Activated CD4-positive, alpha-beta memory T cell treated with anti-CD3 and anti-CD28 coated beads, Interleukin-2, amount 10 ng/mL, durations not matched to agents 7 days and 5 days (primary cell): ENCODE data around the gene RAB8A. TPM values are rescaled to one million over a fixed set of nuclear protein-coding genes. Genes with fewer than 3 reads are reported as not detected.

Source experiments
- CTCF ChIA-PET: fragments of 350-600 bp; sonication (Branson Sonifier 250); formaldehyde crosslinking; loops from one replicate; lab custom pipeline; 2021; ENCODE audit warnings: antibody characterized with exemption, inconsistent platforms; lab: Charles Lee
- POLR2A ChIA-PET: fragments of 350-600 bp; sonication (Branson Sonifier 250); formaldehyde crosslinking; loops from one replicate; lab custom pipeline; 2021; ENCODE audit warnings: antibody characterized with exemption; lab: Charles Lee
- DNase-seq: peaks from one replicate; pipeline ENCODE4 v3.0.0-alpha.2; 2020
- H3K27ac Mint-ChIP-seq: one replicate; pipeline ENCODE4 v1.8.0; 2021; ENCODE audit warnings: mild to moderate bottlenecking, mixed read lengths
- H3K27me3 Mint-ChIP-seq: one replicate; pipeline ENCODE4 v1.8.0; 2021; ENCODE audit warnings: mixed read lengths
- H3K36me3 Mint-ChIP-seq: one replicate; pipeline ENCODE4 v1.8.0; 2021; ENCODE audit warnings: low read depth, mixed read lengths
- H3K4me1 Mint-ChIP-seq: one replicate; pipeline ENCODE4 v1.8.0; 2021; ENCODE audit warnings: mixed read lengths
- H3K4me3 Mint-ChIP-seq: one replicate; pipeline ENCODE4 v1.8.0; 2021; ENCODE audit warnings: mild to moderate bottlenecking, mixed read lengths
- H3K9me3 Mint-ChIP-seq: one replicate; pipeline ENCODE4 v1.8.0; 2021; ENCODE audit warnings: mixed read lengths
- total RNA-seq, 2 experiments: library from RNA; stranded (reverse); gene quantifications; one replicate each; pipeline ENCODE4 v1.2.3, GENCODE V29; 2021

Gene RAB8A
- 100 to 1,000 TPM; 141 to 147 TPM for total RNA-seq

GRCh38 chr19:16111160-16111908 lies at the start of gene RAB8A:
Gene RAB8A, plus strand, starts transcription at chr19:16111889. Its CDS starts 13 bp downstream, at chr19:16111902.
- peak; percentile 98 for DNase-seq
- no peaks in the 10 kb centered on the region for H3K27me3 Mint-ChIP-seq
- ChIA-PET CTCF (interaction anchor here (0.7 to 3.1 kb wide), 26 partner anchors 8 to 274 kb away, joined by 3 to 18 read pairs (median 6); partner anchors contain the start of genes FAM32A, HSH2D and TPM4), POLR2A (interaction anchor here (1.0 to 10.6 kb wide), 20 partner anchors 9 to 733 kb away, joined by 3 to 86 read pairs (median 5); partner anchors contain the start of genes FAM32A, HSH2D, KLF2 and TPM4)
- peak within 1 kb of the TSS; percentile 96 for H3K27ac Mint-ChIP-seq
- peaks cover 32% of the 10 kb centered on the region for H3K36me3 Mint-ChIP-seq
- peak within 1 kb of the TSS; percentile 99 for H3K4me3 Mint-ChIP-seq
- H3K9me3 Mint-ChIP-seq: no peaks in the 10 kb centered on the region
- peaks cover 42% of the 10 kb centered on the region for H3K4me1 Mint-ChIP-seq

- CTCF ChIA-PET: interaction anchor here (0.9 to 4.7 kb wide), 11 partner anchors 8 to 123 kb away, joined by 4 to 19 read pairs (median 6); partner anchors contain the start of genes FAM32A, HSH2D and RAB8A
Measured at GRCh38 chr19:16061943-16062342, 49.7 kb upstream of the RAB8A start.

GRCh38 chr19:16062789-16063188 lies 48.9 kb upstream of the RAB8A start:
- H3K27ac Mint-ChIP-seq: no peak overlapping the region

More at GRCh38 chr19:16061943-16062342, 49.7 kb upstream of the RAB8A start:
- POLR2A ChIA-PET: interaction anchor here (0.6 to 4.4 kb wide), 4 partner anchors 15 to 598 kb away, joined by 3 to 30 read pairs (median 8); partner anchors contain the start of gene TPM4
- Mint-ChIP-seq H3K27ac (no peak overlapping the region), H3K27me3 (peaks cover 8% of the 10 kb centered on the region), H3K4me1 (peaks cover 24% of the 10 kb centered on the region), H3K36me3 (peaks cover 2% of the 10 kb centered on the region), H3K9me3 (peaks cover 14% of the 10 kb centered on the region), H3K4me3 (no peak overlapping the region)
- peak; percentile 42 for DNase-seq

GRCh38 chr19:16064209-16064889 lies 47.3 kb upstream of the RAB8A start:
- Mint-ChIP-seq H3K4me3 (no peak overlapping the region), H3K9me3 (peaks cover 7% of the 10 kb centered on the region), H3K27ac (no peak overlapping the region), H3K27me3 (peaks cover 2% of the 10 kb centered on the region), H3K36me3 (peaks cover 2% of the 10 kb centered on the region), H3K4me1 (peaks cover 25% of the 10 kb centered on the region)
- POLR2A ChIA-PET: interaction anchor here (0.9 to 4.4 kb wide), 7 partner anchors 9 to 121 kb away, joined by 3 to 30 read pairs (median 5); partner anchors contain the start of genes FAM32A and TPM4
- no peak for DNase-seq
- CTCF ChIA-PET: interaction anchor here (0.6 to 4.7 kb wide), 7 partner anchors 11 to 238 kb away, joined by 3 to 19 read pairs (median 7); partner anchors contain the start of genes CIB3, FAM32A and TPM4

More at GRCh38 chr19:16062789-16063188, 48.9 kb upstream of the RAB8A start:
- peaks cover 2% of the 10 kb centered on the region for H3K36me3 Mint-ChIP-seq
- peaks cover 4% of the 10 kb centered on the region for H3K27me3 Mint-ChIP-seq
- H3K4me3 Mint-ChIP-seq: no peak overlapping the region
- POLR2A ChIA-PET: interaction anchor here (0.9 to 4.4 kb wide), 8 partner anchors 8 to 265 kb away, joined by 3 to 30 read pairs (median 4); partner anchors contain the start of genes RAB8A and TPM4
- peaks cover 25% of the 10 kb centered on the region for H3K4me1 Mint-ChIP-seq
- peak; percentile 75 for DNase-seq
- CTCF ChIA-PET: interaction anchor here (0.6 to 4.7 kb wide), 20 partner anchors 9 to 122 kb away, joined by 3 to 19 read pairs (median 6); partner anchors contain the start of genes CIB3, FAM32A, HSH2D and RAB8A
- peaks cover 7% of the 10 kb centered on the region for H3K9me3 Mint-ChIP-seq

GRCh38 chr19:16066611-16067104 lies 45.0 kb upstream of the RAB8A start:
- CTCF ChIA-PET: interaction anchor here (0.6 to 4.7 kb wide), 5 partner anchors 9 to 119 kb away, joined by 3 to 17 read pairs (median 8); partner anchors contain the start of genes FAM32A, RAB8A and TPM4
- Mint-ChIP-seq H3K4me3 (no peak overlapping the region), H3K27me3 (no peaks in the 10 kb centered on the region), H3K36me3 (peaks cover 2% of the 10 kb centered on the region), H3K4me1 (peaks cover 31% of the 10 kb centered on the region), H3K9me3 (peaks cover 5% of the 10 kb centered on the region), H3K27ac (peak overlapping the region; percentile 20)
- DNase-seq: peak; percentile 70
- POLR2A ChIA-PET: interaction anchor here (0.6 to 1.6 kb wide), 5 partner anchors 9 to 45 kb away, joined by 3 to 9 read pairs (median 4); partner anchors contain the start of genes RAB8A and TPM4

GRCh38 chr19:16067205-16067938 lies 44.3 kb upstream of the RAB8A start:
- Mint-ChIP-seq H3K36me3 (peaks cover 2% of the 10 kb centered on the region), H3K4me1 (peaks cover 33% of the 10 kb centered on the region), H3K9me3 (peaks cover 5% of the 10 kb centered on the region), H3K4me3 (no peak overlapping the region), H3K27ac (no peak overlapping the region), H3K27me3 (no peaks in the 10 kb centered on the region)
- no peak for DNase-seq
- POLR2A ChIA-PET: interaction anchor here (1.3 to 1.6 kb wide), 2 partner anchors 8 to 44 kb away, joined by 3 to 9 read pairs; partner anchors contain the start of genes RAB8A and TPM4
- CTCF ChIA-PET: interaction anchor here (0.6 to 2.3 kb wide), 4 partner anchors 8 to 44 kb away, joined by 3 to 11 read pairs (median 6); partner anchors contain the start of genes RAB8A and TPM4

GRCh38 chr19:16068696-16069259 lies 42.9 kb upstream of the RAB8A start:
- no peaks in the 10 kb centered on the region for H3K36me3 Mint-ChIP-seq
- H3K4me3 Mint-ChIP-seq: no peak overlapping the region
- H3K27ac Mint-ChIP-seq: no peak overlapping the region
- ChIA-PET CTCF (no interaction called here), POLR2A (no interaction called here)
- no peaks in the 10 kb centered on the region for H3K27me3 Mint-ChIP-seq
- no peaks in the 10 kb centered on the region for H3K9me3 Mint-ChIP-seq
- peaks cover 37% of the 10 kb centered on the region for H3K4me1 Mint-ChIP-seq
- DNase-seq: no peak

GRCh38 chr19:16069813-16070365 lies 41.8 kb upstream of the RAB8A start:
- CTCF ChIA-PET: interaction anchor here (0.6 to 3.2 kb wide), 15 partner anchors 7 to 440 kb away, joined by 3 to 26 read pairs (median 4); partner anchors contain the start of genes FAM32A and HSH2D
- Mint-ChIP-seq H3K27ac (no peak overlapping the region), H3K4me3 (no peak overlapping the region), H3K4me1 (peaks cover 47% of the 10 kb centered on the region), H3K9me3 (no peaks in the 10 kb centered on the region), H3K36me3 (no peaks in the 10 kb centered on the region), H3K27me3 (no peaks in the 10 kb centered on the region)
- DNase-seq: no peak
- POLR2A ChIA-PET: interaction anchor here (0.8 to 10.5 kb wide), 17 partner anchors 18 to 1548 kb away, joined by 3 to 322 read pairs (median 5); partner anchors contain the start of genes AP1M1, FAM32A, HSH2D and RAB8A

GRCh38 chr19:16070366-16070990 lies 41.2 kb upstream of the RAB8A start:
- Mint-ChIP-seq H3K4me1 (peaks cover 53% of the 10 kb centered on the region), H3K27ac (no peak overlapping the region), H3K4me3 (no peak overlapping the region), H3K27me3 (no peaks in the 10 kb centered on the region), H3K36me3 (peaks cover 5% of the 10 kb centered on the region), H3K9me3 (no peaks in the 10 kb centered on the region)
- DNase-seq: peak; percentile 90
- ChIA-PET CTCF (interaction anchor here (0.6 to 3.2 kb wide), 17 partner anchors 8 to 441 kb away, joined by 3 to 26 read pairs (median 4); partner anchors contain the start of genes FAM32A and HSH2D), POLR2A (interaction anchor here (0.7 to 10.5 kb wide), 23 partner anchors 7 to 1548 kb away, joined by 3 to 322 read pairs (median 4); partner anchors contain the start of genes AP1M1, FAM32A, HSH2D and RAB8A)

GRCh38 chr19:16071072-16071691 lies 40.5 kb upstream of the RAB8A start:
- Mint-ChIP-seq H3K27me3 (no peaks in the 10 kb centered on the region), H3K9me3 (no peaks in the 10 kb centered on the region), H3K4me1 (peaks cover 55% of the 10 kb centered on the region), H3K4me3 (no peak overlapping the region), H3K36me3 (peaks cover 10% of the 10 kb centered on the region), H3K27ac (no peak overlapping the region)
- ChIA-PET POLR2A (interaction anchor here (0.7 to 10.5 kb wide), 19 partner anchors 8 to 298 kb away, joined by 3 to 322 read pairs (median 4); partner anchors contain the start of genes AP1M1, FAM32A, HSH2D and RAB8A), CTCF (interaction anchor here (0.6 to 3.2 kb wide), 15 partner anchors 8 to 441 kb away, joined by 3 to 26 read pairs (median 5); partner anchors contain the start of genes FAM32A and HSH2D)
- no peak for DNase-seq
